Endothelial cell of umbilical vein (primary cell): ENCODE data around the gene HS6ST2. TPM values are rescaled to one million over a fixed set of nuclear protein-coding genes. Genes with fewer than 3 reads are reported as not detected.

Source experiments
- BruUV-seq: library from RNA; stranded (reverse); fragments of 400-500 nt; replicated peaks from 2 replicates; lab custom pipeline; 2021; lab: Mats Ljungman, UMichigan
- CTCF ChIA-PET: fragments of 300-600, 350-600 bp; sonication (Branson Sonifier 250); formaldehyde crosslinking; loops from one replicate; lab custom pipeline; 2021; ENCODE audit warnings: antibody characterized with exemption, inconsistent platforms; lab: Charles Lee
- POLR2A ChIA-PET: fragments of 300-600, 350-600 bp; sonication (Branson Sonifier 250); formaldehyde crosslinking; loops from one replicate; lab custom pipeline; 2021; ENCODE audit warnings: antibody characterized with exemption, inconsistent platforms; lab: Charles Lee
- DNase-seq: peaks from one replicate; pipeline ENCODE4 v3.0.0-alpha.2; 2011; ENCODE audit warnings: low read depth, low spot score
- FAIRE-seq: peaks from 2 replicates; lab custom pipeline; 2011; peaks lifted over from hg19 to GRCh38; lab: Jason Lieb, UNC
- H2AFZ ChIP-seq: 2 replicates; pipeline ENCODE4 v1.6.0; 2012; ENCODE audit warnings: low read depth, low read length, control low read depth, inconsistent platforms
- H3K27ac ChIP-seq: 2 replicates; pipeline ENCODE4 v1.5.1; 2011; ENCODE audit warnings: low read depth, mild to moderate bottlenecking, control low read depth, low read length, moderate library complexity; ENCODE audit not compliant: insufficient read depth
- H3K27me3 ChIP-seq, 2 experiments: 2 replicates each; pipeline versions ENCODE4 v1.6.0 to v1.6.1; 2011; ENCODE audit warnings: low read length in 2 of 2, mixed read lengths in 1 of 2; ENCODE audit not compliant: control insufficient read depth in 2 of 2, insufficient read depth in 2 of 2
- H3K36me3 ChIP-seq, 2 experiments: 2 replicates in 1 of 2; 3 replicates in 1 of 2; pipeline ENCODE4 v1.5.1; 2011; ENCODE audit warnings: low read length in 2 of 2, mild to moderate bottlenecking in 1 of 2, moderate library complexity in 1 of 2; ENCODE audit not compliant: control insufficient read depth in 2 of 2, insufficient read depth in 2 of 2; ENCODE audit errors: extremely low read depth in 1 of 2
- H3K4me1 ChIP-seq: 3 replicates; pipeline ENCODE4 v1.5.1; 2011; ENCODE audit warnings: mild to moderate bottlenecking, low read length; ENCODE audit not compliant: control insufficient read depth, insufficient read depth; ENCODE audit errors: extremely low read depth
- H3K4me2 ChIP-seq: 2 replicates; pipeline ENCODE4 v1.6.1; 2011; ENCODE audit warnings: low read length, control low read depth, mixed read lengths; ENCODE audit not compliant: insufficient read depth
- H3K4me3 ChIP-seq, 3 experiments: fragments of 200-600 bp in 1 of 3; sonication (generic), shearing (Covaris generic) in 1 of 3; replicated peaks in 1 of 3; 2 replicates each; pipeline ENCODE4 v1.5.1; 2011 to 2016; ENCODE audit warnings: control low read depth in 3 of 3, low read length in 3 of 3, mild to moderate bottlenecking in 2 of 3, inconsistent platforms in 1 of 3, low read depth in 1 of 3, moderate library complexity in 1 of 3; ENCODE audit not compliant: insufficient read depth in 1 of 3
- H3K79me2 ChIP-seq: 2 replicates; pipeline ENCODE4 v1.6.0; 2012; ENCODE audit warnings: low read length, inconsistent platforms; ENCODE audit not compliant: control insufficient read depth, insufficient read depth
- H3K9ac ChIP-seq: replicated peaks from 2 replicates; pipeline ENCODE3; 2011; ENCODE audit warnings: low read length, control low read depth; ENCODE audit not compliant: insufficient read depth; ENCODE audit errors: extremely low read depth
- H3K9me1 ChIP-seq: replicated peaks from 3 replicates; pipeline ENCODE4 v1.6.0; 2011; ENCODE audit warnings: mild to moderate bottlenecking, low read length; ENCODE audit not compliant: control insufficient read depth, insufficient read depth; ENCODE audit errors: extremely low read depth
- H3K9me3 ChIP-seq: replicated peaks from 2 replicates; pipeline ENCODE4 v1.5.1; 2012; ENCODE audit warnings: low read length, inconsistent platforms; ENCODE audit not compliant: control insufficient read depth, insufficient read depth
- H4K20me1 ChIP-seq: replicated peaks from 2 replicates; pipeline ENCODE3; 2011; ENCODE audit warnings: mild to moderate bottlenecking, low read length; ENCODE audit not compliant: control insufficient read depth, insufficient read depth; ENCODE audit errors: extremely low read depth
- CTCF ChIP-seq, 2 donors: IDR thresholded peaks; 1 replicate in 1 of 2; 2 replicates in 1 of 2; pipeline ENCODE4 v1.5.1; 2011; ENCODE audit warnings: low read length in 2 of 2, mild to moderate bottlenecking in 2 of 2, moderate library complexity in 2 of 2, control low read depth in 1 of 2, inconsistent platforms in 1 of 2, low read depth in 1 of 2; ENCODE audit not compliant: insufficient read depth in 1 of 2; ENCODE audit errors: extremely low read depth in 1 of 2
- EZH2 ChIP-seq: IDR thresholded peaks from 2 replicates; pipeline ENCODE4 v1.6.1; 2012; ENCODE audit warnings: borderline replicate concordance, low read depth, mild to moderate bottlenecking, moderate library complexity, low read length, inconsistent platforms; ENCODE audit not compliant: severe bottlenecking
- FOS ChIP-seq: IDR thresholded peaks from 2 replicates; pipeline ENCODE4 v1.6.1; 2011; ENCODE audit warnings: mild to moderate bottlenecking, low read length, moderate library complexity, borderline replicate concordance; ENCODE audit not compliant: insufficient read depth
- GATA2 ChIP-seq: IDR thresholded peaks from 2 replicates; pipeline ENCODE4 v1.7.0; 2011; ENCODE audit warnings: low read depth, mild to moderate bottlenecking, moderate library complexity, mixed read lengths, low read length; ENCODE audit not compliant: insufficient read length, insufficient read depth
- JUN ChIP-seq: IDR thresholded peaks from 2 replicates; pipeline ENCODE4 v1.6.1; 2011; ENCODE audit warnings: borderline replicate concordance, low read depth; ENCODE audit not compliant: insufficient read length, insufficient read depth
- MAX ChIP-seq: IDR thresholded peaks from 2 replicates; pipeline ENCODE4 v1.6.1; 2011; ENCODE audit not compliant: insufficient read depth, insufficient read length
- MYC ChIP-seq: IDR thresholded peaks from one replicate; pipeline ENCODE4 v1.6.1; 2011; ENCODE audit warnings: mild to moderate bottlenecking, low read depth, low read length
- POLR2A ChIP-seq: IDR thresholded peaks from 2 replicates; pipeline ENCODE4 v1.6.1; 2012; ENCODE audit warnings: low read depth, mild to moderate bottlenecking, control low read depth, low read length
- POLR2AphosphoS5 ChIP-seq: IDR thresholded peaks from 2 replicates; pipeline ENCODE4 v1.6.1; 2012; ENCODE audit warnings: low read depth, mild to moderate bottlenecking, control low read depth, low read length, moderate library complexity; ENCODE audit not compliant: insufficient read depth
- dilution Hi-C: fragments of 300-500 bp; cut with MboI; formaldehyde crosslinking; loops from one replicate; pipeline ENCODE4 v1.15.0; 2019; ENCODE audit warnings: low sequenced_read_pairs; ENCODE audit not compliant: extremely low pct_ligation_motif_present
- intact Hi-C: fragments of 100-400 bp; cut with micrococcal nuclease; formaldehyde crosslinking; loops from one replicate; pipeline ENCODE4 v1.10.0; 2022
- polyA plus RNA-seq, 4 experiments: library from polyadenylated mRNA; depleted of rRNA in 3 of 4; stranded (reverse) in 3 of 4; unstranded in 1 of 4; fragments of >200 nt; gene quantifications; 2 replicates each; pipeline versions ENCODE4 v1.2.1 to v1.2.3, GENCODE V29; 2011 to 2012; ENCODE audit warnings: missing spikeins in 1 of 4
- total RNA-seq: library from RNA; stranded (reverse); gene quantifications from 2 replicates; pipeline ENCODE4 v1.2.3, GENCODE V29; 2021

Gene HS6ST2
- total and polyA plus RNA-seq, 2 donors (not counting 3 experiments of a cell fraction or from before 2014, with no cell fraction given): 0.49 to 0.84 TPM

GRCh38 chrX:132757066-132757623 lies 201.3 kb downstream of the HS6ST2 start:
- intact Hi-C loops (no loop called here), dilution Hi-C loops (no loop called here)
- CTCF ChIA-PET: no interaction called here

GRCh38 chrX:132756439-132756838 lies 202.0 kb downstream of the HS6ST2 start:
- Histone ChIP-seq H3K9ac (no peak overlapping the region), H3K4me1 (no peaks in the 10 kb centered on the region), H3K4me2 (no peak overlapping the region), H4K20me1 (no peaks in the 10 kb centered on the region), H3K79me2 (no peaks in the 10 kb centered on the region), H3K27ac (no peak overlapping the region), H3K36me3 (no peaks in the 10 kb centered on the region), H2AFZ (no peak overlapping the region), H3K9me1 (no peaks in the 10 kb centered on the region), H3K9me3 (no peaks in the 10 kb centered on the region), H3K4me3 (no peak overlapping the region), H3K27me3 (no peaks in the 10 kb centered on the region)
- FAIRE-seq (no peak), DNase-seq (no peak)
- intact Hi-C loops (no loop called here), dilution Hi-C loops (no loop called here)
- no TSS peak for BruUV-seq
- no peak for TF ChIP-seq POLR2A
- TF ChIP-seq JUN: no peak
- no peak for TF ChIP-seq CTCF (IDR thresholded peaks at IDR 0.05; ENCODE audit: extremely low read depth in 1 of 2, insufficient read depth in 1 of 2, low read depth in 1 of 2, low read length in 2 of 2)
- no peak for TF ChIP-seq MYC
- TF ChIP-seq EZH2: no peak
- TF ChIP-seq GATA2: no peak
- no peak for TF ChIP-seq MAX
- TF ChIP-seq POLR2AphosphoS5: no peak
- no peak for TF ChIP-seq FOS
- POLR2A ChIA-PET: no interaction called here
- CTCF ChIA-PET: no interaction called here

More at GRCh38 chrX:132757066-132757623, 201.3 kb downstream of the HS6ST2 start:
- Histone ChIP-seq H3K9me1 (no peaks in the 10 kb centered on the region), H3K36me3 (no peaks in the 10 kb centered on the region), H4K20me1 (no peaks in the 10 kb centered on the region), H3K27me3 (no peaks in the 10 kb centered on the region), H3K9me3 (no peaks in the 10 kb centered on the region), H3K4me2 (no peak overlapping the region), H3K27ac (no peak overlapping the region), H3K4me3 (no peak overlapping the region), H2AFZ (no peak overlapping the region), H3K9ac (no peak overlapping the region), H3K79me2 (no peaks in the 10 kb centered on the region), H3K4me1 (no peaks in the 10 kb centered on the region)
- FAIRE-seq (no peak), DNase-seq (no peak)
- POLR2A ChIA-PET: no interaction called here
- BruUV-seq: no TSS peak
- no peak for TF ChIP-seq FOS
- TF ChIP-seq MYC: no peak
- TF ChIP-seq GATA2: no peak
- TF ChIP-seq EZH2: no peak
- TF ChIP-seq MAX: no peak
